ENCODE data around the gene RDH16.
"Not testable (repeated sequence)": the region's sequence is repeated elsewhere in the genome, so short reads cannot be mapped to it uniquely, and the experiment has no call there.

RDH16 gene

GRCh38 chr12:56916296-56916995 is 41.0 kb downstream of the RDH16 start:
- no peak for DNase-seq

DNA sequence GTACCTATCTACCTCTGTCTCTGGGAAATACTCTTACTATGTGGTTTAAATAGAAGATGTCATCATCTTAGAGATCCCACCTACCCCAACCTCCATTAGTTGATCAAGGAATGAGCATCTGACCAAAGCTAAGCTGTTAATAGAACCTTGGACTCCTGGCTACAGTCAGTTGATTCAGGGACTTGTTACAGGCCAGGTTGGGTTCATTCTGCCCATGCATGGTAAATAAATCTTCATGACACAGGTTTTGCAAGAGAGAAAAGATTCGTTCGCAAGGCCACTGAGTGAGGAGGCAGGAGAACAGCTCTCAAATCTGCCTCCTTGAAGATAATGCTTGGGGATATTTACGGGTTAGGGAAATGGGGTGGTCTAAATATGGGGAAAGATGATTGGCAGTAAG is 42.7 kb downstream of the RDH16 start:
- no peak for DNase-seq

GRCh38 chr12:56914256-56914655 is 43.2 kb downstream of the RDH16 start:
- no peak for DNase-seq

GRCh38 chr12:56909403-56909802 is 48.0 kb downstream of the RDH16 start:
- not testable (repeated sequence) for DNase-seq

DNA sequence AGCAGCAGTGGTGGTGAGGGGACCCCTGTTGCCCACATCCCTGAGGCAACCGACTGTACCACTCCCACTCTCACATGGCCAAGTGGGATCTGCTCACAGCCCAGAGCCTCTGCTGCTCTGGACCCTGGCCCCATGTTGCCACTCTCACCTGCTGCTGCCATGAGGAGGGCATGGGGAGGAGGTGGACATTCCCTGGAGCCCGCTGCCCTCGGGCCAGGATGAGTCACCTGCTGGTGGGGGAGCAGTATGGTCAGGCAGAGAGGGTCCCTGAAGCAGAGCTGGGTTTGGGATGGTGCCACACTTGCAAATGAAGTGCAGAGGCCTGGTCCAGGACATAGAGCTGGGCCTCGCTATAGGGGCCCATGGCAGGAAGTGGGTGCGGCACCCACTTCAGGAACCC is 49.3 kb downstream of the RDH16 start:
- no peak for DNase-seq

DNA sequence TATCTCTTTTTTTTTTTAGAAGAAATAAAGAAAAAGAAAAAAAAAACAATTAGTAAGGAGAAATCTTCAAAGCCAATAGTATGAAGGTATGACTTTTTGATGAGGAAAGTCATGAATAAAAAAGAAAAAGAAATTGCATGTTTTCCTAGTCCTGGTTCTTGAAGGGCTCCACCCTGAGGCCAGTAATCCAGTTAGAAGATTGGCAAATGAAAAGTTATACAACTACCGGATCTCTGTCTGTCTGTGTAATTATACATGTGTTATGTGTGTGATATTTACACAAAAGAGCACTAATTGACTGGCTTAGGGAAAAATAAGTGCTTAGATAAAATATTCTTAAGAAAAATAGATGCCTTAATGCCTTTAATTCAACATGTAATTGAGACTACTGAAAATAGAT is 51.6 kb downstream of the RDH16 start:
- DNase-seq, result no peak

- DNase-seq, result no peak
These were observed 54.0 kb downstream of the RDH16 start for GRCh38 chr12:56903374-56903773.
